ENCODE results near the gene ASCL2. TPM values are rescaled to one million over a fixed set of nuclear protein-coding genes. Genes with fewer than 3 reads are reported as not detected.
"Not testable (repeated sequence)": the region's sequence is repeated elsewhere in the genome, so short reads cannot be mapped to it uniquely, and the experiment has no call there.

The ASCL2 gene
- polyA plus RNA-seq, 1 donor, result 0.10 TPM

DNA sequence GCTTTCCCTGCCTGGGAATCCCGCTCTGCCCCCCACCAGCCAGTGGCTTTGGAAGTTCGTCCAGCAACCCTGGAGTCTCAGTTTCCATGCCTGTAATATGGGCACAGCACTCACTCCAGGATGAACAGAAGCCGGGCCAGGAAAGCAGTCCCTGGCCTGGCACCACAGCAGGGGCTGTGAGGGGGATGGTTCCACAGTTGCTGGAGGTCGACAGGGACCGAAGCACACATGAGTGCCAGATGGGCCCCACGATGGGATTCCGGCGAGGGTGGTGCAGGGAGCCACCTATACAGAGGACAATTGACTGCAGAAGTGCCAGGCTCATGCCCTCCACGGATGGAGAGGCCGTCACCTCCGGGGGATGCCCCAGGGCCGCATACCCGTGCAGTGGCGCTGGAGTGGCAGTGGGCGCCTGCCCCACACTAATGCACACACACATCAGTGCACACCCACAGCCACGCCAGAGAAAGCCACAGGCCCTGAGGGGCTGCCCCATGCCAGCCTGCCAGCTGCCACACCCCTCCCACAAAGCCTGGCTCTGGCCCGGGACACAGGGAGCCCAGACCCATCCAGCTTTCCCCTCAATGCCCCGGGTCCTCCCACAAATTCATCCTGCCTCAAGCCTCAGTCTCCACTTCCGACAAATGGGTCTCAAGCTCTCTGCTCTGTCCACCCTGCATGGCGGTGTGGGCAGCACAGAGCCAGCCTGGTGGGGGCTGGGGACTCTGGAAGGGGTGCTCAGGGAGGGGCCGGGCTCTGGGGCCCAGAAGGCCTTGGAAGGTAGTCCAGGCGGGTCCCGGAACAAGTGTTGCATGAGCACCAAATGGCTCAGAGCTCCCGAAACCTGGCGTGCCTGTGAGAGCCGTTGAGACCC is 9.7 kb downstream of the ASCL2 start:
- DNase-seq (ENCODE audit: low read depth), result no peak

DNA sequence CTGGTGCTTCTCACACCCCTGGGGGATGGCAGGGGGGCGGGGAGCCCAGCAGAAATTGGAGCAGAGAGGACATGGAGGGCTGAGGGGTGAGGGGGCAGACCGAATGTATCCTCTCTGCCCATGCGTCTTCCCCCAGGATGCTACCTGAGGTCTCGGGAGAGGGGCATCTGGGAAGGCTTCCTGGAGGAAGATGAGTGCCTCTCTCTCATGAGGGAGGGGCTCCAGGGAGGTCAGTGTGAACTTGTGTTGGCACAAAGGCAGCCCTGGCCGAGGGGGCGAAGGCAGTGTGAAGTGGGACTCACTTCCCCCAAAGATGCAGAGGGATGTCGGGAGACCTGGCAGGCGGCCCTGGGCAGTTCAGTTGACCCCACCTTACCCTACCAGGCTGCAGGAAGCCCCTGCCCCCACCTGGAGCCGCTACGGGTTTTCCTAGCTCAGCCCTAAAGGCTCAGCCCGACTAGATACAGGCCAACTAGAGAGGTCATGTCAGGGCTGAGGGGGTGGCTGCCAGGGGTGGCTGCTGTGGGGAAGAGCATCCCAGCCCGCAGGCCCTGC is 10.4 kb downstream of the ASCL2 start:
- no peak for DNase-seq (ENCODE audit: low read depth)

DNA sequence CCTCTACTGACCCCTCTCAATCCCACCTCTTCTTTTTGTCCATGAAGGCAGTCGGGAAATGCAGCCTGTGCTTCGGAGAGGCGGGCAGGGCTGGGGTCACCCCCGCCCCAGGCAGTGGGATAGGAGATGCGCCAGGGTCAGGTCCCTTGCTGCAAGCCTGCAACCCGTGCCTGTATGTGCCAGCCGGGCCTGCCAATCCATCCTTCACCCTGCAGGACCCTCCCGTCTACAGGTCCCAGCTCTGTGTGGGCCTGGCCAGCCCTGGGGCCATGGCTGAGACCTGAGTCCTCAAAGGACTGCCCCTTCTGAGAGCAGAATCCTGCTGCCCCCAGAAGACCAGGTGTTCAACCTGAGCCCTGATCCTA is 10.9 kb downstream of the ASCL2 start:
- no peak for DNase-seq (ENCODE audit: low read depth)

DNA sequence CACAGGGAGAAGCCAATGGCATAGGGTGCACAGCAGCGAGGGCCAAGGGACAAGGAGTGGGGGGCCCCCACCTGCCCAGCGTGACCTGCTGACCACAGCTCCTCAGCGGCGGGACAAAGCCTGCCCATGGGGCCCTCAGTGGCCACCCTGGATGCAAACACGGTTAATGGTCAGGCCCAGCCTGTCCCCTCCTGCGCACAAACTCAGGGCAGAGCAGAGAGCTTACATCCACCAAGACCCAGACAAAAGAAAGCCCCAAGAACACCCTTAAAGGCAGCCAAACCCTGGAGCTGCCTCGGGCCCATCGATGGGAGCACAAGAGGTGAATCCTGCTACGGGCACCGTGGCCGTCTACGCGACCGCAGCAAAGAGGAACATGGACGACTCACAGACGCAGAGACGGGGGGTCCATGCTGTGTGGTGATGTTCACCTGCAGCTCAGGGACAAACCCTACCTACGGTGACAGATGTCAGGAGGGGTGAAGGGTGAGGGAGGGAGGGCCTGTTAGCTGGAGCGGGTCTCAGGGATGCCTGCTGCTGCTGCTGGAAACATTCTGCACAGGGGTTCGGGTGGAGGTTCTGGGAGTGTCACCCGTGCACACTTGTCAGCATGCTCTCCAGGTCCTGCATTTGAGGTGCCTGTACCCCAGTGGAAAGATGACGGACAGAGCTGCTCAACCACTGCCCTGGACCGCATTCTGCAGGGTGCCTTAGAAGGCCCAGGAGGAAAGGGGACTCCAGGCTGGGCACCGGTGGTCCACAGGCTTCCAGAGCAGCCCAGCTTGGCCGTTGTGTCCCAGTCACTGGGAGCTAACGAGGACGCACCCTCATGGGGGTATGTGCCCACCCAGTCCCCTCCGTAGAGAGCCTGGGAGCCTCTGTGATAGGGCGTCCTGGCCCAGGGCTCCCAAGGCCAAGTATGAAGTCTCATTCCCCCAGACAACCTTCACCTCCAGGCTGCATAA is 11.6 kb downstream of the ASCL2 start:
- no peak for DNase-seq (ENCODE audit: low read depth)

DNA sequence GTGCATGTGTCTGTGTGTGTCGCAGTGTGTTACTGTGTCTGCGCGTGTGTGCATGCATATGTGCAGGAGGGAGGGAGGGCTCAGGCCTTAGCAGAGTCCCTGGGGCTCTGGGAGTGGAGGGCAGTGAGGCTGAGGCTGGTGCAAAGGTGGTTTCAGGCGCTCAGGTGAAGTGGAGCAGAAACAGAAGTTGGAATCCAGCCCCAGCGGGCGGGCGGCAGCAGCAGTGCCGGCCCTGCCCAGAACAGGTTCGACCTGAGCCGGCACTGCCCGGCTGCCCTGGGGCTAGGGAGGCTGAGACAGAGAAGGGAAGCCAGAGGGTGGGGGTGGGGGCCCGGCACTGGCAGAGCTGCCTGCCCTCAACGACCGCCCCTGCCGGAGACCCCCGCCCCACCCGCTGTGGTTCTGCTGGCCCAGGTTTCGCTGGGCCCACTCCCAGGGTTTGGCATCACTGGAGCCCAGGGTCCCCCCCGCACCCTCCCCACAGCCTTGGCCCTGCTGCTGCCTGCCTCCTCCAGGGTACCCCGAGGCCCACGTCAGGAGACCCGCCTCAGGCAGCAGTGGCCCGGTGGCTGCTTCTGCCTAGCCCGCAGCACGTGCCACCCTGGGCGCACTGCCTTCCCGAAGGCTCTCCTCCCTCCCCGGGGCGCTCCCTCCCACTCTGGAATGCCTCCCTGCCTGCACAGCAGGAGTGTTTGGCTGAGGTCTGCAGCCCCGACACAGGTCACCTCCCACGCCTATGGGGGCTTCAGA is 13.3 kb downstream of the ASCL2 start:
- DNase-seq (ENCODE audit: low read depth), result no peak

DNA sequence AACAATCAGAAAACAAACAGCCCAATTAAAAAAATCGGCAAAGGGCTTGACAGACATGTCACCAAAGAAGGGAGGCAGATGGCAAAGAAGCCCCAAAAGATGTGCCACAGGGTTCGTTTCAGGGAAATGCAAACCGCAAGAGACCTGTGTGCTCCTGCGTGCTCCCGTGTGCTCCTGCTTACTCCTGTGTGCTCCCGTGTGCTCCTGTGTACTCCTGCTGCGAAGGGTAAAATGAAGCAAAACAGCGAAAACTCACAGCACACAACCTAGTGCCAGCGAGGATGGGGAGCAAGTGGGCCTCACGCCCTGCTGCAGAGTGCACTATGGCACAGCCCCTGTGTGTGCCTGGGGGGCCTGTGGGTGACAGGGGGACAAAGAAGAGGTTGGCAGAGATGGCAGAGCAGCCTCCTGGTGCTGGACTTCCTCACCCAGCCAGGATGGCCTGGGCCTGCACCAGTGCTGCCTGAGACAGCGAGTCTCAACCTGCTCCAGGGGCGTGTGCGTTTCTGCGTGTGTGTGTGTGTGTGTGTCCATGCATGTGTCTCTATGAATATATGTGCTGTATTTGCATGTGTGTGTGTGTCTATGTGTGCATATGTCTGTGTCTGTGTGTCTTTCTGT is 14.0 kb downstream of the ASCL2 start:
- DNase-seq (ENCODE audit: low read depth), result no peak

DNA sequence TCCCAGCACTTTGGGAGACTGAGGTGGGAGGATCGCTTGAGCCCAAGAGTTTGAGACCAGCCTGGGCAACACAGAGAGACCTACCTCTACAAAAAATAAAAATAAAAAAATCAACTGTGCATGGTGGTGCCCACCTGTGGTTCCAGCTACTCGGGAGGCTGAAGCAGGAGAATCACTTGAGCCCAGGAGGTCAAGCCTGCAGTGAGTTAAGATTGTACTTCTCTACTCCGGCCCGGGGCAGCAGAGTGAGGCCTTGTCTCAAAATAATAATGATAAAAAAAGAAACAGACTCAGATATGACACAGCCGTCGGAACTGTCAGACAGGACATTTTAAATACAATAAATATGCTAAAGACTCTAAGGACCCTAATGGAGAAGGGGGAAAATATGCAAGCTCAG is 18.4 kb downstream of the ASCL2 start:
- no peak for DNase-seq (ENCODE audit: low read depth)

DNA sequence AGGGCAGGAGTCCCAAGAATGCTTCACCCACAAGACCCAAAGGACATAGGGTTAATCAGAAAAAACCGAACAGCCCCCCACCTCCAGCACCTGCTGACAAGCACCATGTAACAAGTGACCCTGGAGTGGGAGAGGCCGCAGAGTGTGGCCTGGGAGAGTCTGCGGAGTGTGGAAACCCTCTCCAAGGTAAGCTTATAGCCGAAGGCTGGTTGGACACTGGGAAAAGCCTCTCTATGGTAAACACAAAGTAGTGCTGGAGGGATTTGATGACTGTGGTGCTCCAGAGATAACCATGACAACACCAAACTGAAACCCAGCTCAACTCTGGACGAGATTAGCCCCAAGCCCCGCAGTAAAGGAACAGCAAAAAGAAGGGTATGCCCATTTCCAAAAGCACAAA is 19.2 kb downstream of the ASCL2 start:
- no peak for DNase-seq (ENCODE audit: low read depth)

DNA sequence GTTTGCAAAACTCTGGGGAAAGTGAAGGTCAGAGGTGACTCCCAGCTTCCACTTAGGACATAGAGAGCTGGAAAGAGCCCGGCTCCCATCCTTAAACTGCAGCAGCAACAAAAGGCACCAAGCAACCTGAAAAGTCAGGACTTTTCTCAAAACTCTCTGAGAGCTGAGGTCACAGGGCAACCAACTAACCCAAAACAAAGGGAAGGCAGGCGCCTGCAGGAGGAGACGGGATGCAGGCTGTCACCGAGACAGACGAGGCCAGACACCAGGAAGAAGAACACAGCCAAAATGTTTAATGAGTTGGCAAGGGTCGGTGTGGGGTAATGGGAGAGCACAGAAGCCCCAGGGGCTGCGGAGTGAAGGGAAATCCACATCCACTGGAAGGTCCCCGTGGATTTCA is 19.9 kb downstream of the ASCL2 start:
- no peak for DNase-seq (ENCODE audit: low read depth)

DNA sequence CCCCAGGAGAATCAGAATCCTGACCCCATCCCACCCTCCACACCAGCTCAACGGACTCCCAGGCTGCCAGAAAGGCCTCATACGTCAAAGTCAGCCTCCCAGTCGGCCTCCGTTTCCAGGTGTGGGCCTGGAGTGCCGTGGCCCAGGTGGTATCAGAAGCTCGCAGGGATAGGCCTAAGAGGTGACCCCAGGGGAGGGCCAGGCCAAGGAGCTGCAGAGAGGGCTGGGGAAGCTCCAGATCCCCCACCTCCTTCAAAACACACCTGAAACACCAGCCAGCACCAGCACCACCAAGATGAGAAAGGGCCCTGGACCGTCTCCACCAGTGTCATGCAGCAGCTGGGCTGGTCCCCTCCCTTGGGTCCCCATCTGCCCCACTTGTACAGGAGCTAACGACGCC is 20.3 kb downstream of the ASCL2 start:
- DNase-seq (ENCODE audit: low read depth), result no peak

DNA sequence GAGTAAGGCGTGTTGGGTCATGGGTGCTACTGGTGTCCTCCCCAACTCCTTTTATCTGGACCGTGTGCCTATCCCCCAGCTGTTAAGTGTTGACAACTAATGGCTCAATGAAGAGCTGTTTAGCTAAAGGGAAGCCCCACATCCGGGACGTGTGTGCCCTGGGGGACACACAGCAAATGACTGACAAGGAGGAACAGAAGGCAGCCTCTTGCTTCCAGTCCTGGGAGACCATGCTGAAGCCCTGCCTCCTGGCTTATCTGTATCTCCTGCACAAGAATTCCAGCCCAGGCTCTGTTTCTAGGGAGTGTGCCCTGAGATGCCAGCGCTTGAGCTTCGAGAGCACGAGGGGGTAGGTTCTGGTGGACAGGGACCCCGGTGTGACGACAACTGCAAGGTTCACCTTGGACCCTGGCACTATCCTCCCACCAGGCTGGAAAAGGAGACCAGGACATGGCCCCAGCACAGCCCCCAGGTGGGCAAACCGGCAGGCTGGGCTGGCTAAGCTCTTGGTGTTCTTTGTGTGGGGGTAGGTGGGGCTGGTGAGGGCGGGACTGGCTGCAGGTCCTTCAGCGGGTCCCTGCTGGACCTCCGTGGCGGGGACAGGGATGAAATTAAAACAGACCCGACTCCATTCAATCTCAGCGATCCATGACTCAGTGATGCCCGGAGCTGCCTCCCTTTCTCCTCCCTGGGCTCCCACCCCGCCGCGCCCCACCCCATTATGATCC is 21.0 kb downstream of the ASCL2 start:
- DNase-seq (ENCODE audit: low read depth), result no peak

DNA sequence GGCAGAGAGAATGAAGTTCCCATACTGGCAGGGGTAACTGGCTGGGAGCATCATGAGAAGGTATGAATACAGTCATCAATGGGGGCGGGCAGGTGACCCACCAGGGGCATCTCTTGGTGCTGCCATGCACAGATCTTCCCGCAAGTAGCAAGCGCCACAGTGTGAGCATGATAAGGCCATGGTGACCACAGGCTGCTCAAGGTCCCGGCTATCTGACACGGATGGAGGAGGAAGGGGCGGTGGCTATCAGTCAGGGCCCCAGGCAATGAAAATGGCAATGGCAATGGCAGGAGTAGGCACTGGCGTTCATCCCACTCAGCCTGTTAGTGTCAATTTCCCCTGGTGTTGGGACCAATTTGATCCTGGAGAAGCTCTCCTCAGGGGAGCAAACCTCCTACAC is 21.6 kb downstream of the ASCL2 start:
- DNase-seq (ENCODE audit: low read depth), result no peak

DNA sequence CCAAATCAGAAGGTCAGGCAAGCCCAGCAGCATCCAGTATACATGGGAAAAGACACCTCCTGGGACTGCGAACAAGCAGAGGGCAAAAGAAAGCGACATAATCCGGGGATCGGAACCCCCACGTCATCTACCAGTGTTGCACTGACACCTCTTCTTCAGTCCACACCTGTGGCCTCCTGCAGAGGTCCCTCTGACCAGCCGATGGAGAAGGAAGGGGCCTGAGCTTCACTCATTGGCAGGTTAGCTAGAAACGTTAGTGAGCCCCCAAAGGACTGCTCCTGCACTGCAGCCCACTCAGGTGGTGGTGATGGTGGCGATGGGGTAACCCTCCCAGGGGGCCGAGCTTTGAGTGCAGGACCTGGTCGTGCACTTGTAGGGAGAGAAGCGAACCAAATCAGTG is 22.1 kb downstream of the ASCL2 start:
- DNase-seq (ENCODE audit: low read depth), result no peak

DNA sequence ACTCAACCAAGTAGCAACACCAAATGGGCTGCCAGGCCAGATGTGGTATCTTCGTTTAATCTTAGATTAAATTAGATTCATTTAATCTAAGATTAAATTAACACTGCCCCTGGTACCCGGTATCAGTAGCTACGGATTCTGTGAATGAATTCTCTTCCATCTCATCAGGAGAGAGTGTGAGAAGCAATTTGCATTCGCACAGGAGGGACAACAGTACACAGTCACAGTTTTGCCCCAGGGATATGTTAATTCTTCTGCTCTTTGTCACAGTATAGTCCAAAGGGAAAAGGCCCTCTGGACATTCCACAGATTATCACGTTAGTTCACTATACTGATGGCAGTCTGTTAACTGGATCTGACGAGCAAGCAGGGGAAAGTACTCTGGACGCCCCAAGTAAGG is 22.9 kb downstream of the ASCL2 start:
- DNase-seq (ENCODE audit: low read depth), result no peak

DNA sequence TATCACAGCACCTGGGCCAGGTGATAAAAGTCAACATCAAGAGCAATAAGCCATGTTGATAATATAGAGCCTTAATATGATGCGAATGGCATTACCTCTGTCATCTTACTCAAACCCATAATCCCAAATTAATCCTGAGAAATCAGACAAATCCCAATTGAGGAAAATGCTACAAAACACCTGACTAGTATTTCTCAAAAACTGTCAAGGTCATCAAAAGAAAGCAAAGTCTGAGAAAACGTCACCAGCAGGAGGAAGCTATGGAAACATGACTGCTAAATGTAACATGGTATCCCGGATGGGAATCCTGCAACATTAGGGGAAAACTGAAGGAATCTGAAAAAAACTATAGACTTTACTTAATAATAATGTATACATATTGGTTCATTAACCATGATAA is 29.6 kb downstream of the ASCL2 start:
- DNase-seq (ENCODE audit: low read depth), result no peak

DNA sequence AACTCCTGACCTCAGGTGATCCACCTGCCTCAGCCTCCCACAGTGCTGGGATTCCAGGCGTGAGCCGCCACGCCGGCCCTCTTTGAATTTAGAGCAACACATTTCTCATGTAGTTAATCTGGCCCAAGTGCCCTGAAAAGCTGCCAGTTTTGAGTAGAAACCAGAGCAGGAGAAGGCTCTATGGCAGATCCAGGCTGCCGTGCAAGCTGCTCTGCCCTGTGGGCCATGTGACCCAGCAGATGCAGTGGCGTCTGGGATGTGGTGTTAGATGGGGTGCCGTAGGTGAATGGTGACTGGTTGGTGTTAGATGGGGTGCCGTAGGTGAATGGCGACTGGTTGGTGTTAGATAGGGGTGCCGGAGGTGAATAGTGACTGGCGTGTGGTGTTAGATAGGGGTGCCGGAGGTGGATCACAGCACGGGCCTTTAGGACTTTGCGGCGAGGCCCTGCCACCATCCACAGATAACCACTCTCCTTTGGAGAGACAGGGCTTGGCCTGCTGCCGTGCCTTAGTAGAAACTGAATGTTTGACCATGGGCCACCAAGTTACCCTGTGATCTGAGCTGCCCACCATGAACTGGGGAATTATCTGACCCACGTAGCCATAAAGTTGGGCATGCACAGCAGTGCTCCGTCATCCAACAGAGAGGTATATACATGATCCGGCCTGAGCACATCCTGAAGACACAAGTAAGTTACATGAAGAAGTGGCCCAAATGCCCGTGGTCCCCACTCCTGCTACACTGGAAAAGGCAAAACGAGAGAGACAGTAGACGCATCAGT is 32.7 kb downstream of the ASCL2 start:
- DNase-seq (ENCODE audit: low read depth), result no peak

DNA sequence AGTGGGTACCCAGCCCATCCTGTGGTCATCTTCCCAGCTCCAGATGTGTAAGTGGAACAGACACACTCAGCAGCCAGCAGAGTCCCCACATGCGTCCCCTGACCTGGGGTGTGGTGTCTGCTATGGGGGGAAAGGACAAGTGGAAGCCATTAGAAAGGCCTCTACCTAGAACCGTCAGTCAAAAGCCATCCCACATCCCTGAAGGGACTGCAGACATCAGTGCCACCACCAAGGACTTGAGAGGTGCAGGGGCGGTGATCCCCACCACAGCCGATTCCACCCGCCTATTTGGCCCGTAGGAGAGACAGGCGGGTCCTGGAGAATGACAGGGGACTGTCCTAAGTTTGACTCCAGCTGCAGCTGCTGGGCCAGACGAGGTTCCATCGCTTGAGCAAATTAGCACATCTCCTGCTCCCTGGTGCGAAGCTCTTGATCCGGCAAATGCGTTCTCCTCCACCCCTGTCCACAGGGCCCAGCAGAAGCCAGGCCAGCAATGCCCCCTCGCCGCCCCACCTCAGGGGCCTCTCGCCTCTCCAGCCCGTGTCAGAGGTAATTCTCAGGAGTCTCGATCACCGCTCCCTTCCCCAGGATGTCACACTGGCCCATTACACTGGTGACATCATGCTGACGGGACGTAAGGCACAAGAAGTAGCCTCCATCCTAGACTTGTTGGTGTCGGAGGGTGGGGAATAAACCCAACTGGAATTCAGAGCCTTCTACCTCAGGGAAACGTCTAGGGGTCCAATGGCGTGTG is 33.8 kb downstream of the ASCL2 start:
- not testable (repeated sequence) for DNase-seq (ENCODE audit: low read depth)

DNA sequence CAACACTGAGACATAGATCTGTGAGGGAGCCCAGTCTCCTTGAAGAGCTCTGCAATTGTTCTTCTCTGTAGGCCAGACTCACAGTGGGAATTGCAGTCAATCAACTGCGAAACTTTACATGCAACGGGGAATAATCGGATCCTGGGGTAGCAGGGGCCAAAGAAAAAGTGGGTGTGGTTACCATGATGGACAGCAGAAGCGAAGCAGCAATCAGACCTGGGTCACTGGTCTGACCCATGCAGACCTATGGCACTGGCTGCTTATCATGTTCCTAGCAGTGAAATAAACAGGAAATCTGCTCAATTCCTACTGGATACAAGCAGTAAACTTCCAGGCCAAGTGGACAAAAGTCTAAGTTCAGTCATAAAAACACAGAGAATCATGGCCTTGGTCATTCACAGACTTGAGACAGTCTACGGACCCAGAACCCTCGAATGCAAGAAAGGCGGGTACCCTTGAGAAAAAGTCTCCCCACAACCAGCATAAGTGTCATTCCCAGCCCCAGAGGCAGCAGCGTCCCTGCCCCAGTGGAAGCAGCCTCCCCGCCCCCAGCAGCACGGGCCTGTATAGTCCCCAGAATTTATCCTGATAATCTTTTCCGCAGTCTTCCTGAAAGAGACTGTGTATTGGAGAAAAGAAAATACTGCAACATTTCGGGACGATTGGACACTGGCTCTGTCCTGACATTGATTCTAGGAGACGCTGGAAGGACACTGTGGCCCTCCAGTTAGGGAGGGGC is 34.6 kb downstream of the ASCL2 start:
- DNase-seq (ENCODE audit: low read depth), result no peak

Data from forelimb muscle (tissue), 1 donor.